Neural crest cell (in vitro differentiated cells): ENCODE measurements around the gene LHFPL2. TPM values are rescaled to one million over a fixed set of nuclear protein-coding genes. Genes with fewer than 3 reads are reported as not detected.

Experiments used
- DNase-seq: peaks from one replicate; pipeline ENCODE4 v3.0.0; 2021; ENCODE audit warnings: low read depth, mixed read lengths, low spot score
- H3K27ac Mint-ChIP-seq: one replicate; pipeline ENCODE4 v1.8.0; 2021; ENCODE audit warnings: mild to moderate bottlenecking, mixed read lengths; ENCODE audit not compliant: unreplicated experiment
- H3K27me3 Mint-ChIP-seq: 2 replicates; pipeline ENCODE4 v1.8.0; 2021; ENCODE audit warnings: low read depth, mild to moderate bottlenecking, mixed read lengths
- H3K36me3 Mint-ChIP-seq: 2 replicates; pipeline ENCODE4 v1.8.0; 2021; ENCODE audit warnings: low read depth, mild to moderate bottlenecking, mixed read lengths
- H3K4me1 Mint-ChIP-seq: 2 replicates; pipeline ENCODE4 v1.8.0; 2021; ENCODE audit warnings: mixed read lengths
- H3K4me3 Mint-ChIP-seq: one replicate; pipeline ENCODE4 v1.8.0; 2021; ENCODE audit warnings: mild to moderate bottlenecking, mixed read lengths
- H3K9me3 Mint-ChIP-seq: 2 replicates; pipeline ENCODE4 v1.8.0; 2021; ENCODE audit warnings: mixed read lengths
- total RNA-seq: library from RNA; stranded (reverse); gene quantifications from 2 replicates; pipeline ENCODE4 v1.2.1, GENCODE V29; 2021
- TF ChIP-seq, protein P1 (sequence below): fragments of 200-600 bp; sonication (generic); conservative IDR thresholded peaks from 2 replicates; pipeline ENCODE4 v1.5.0; 2021; ENCODE audit warnings: antibody characterized with exemption, mild to moderate bottlenecking

LHFPL2 gene
- total RNA-seq, 1 donor from 2014 or later: 15.0 TPM

DNA sequence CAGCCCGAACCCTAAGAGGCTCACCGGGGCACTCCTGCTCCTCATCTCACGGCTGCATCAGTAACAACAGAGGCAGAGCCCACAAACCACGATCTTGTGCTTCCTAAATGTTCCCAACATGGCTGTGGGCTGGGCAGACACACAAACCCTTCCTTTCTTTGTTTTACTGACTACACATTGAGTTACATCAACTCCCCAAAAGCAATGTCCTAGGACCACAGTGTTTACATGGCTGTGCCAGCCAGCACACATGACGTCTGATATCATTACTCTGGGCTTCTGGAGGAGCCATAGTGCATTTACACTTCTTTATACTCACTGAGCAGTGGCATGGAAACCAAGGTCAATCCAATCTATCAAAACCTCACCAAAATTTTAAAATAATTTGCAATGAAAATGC lies 101.4 kb downstream of the LHFPL2 start:
- Mint-ChIP-seq H3K9me3 (peaks cover 4% of the 10 kb centered on the region), H3K4me3 (no peak overlapping the region), H3K27ac (no peak overlapping the region), H3K36me3 (peaks cover 14% of the 10 kb centered on the region), H3K27me3 (no peaks in the 10 kb centered on the region), H3K4me1 (peaks cover 23% of the 10 kb centered on the region)
- no peak for DNase-seq
- TF ChIP-seq, protein P1, sequence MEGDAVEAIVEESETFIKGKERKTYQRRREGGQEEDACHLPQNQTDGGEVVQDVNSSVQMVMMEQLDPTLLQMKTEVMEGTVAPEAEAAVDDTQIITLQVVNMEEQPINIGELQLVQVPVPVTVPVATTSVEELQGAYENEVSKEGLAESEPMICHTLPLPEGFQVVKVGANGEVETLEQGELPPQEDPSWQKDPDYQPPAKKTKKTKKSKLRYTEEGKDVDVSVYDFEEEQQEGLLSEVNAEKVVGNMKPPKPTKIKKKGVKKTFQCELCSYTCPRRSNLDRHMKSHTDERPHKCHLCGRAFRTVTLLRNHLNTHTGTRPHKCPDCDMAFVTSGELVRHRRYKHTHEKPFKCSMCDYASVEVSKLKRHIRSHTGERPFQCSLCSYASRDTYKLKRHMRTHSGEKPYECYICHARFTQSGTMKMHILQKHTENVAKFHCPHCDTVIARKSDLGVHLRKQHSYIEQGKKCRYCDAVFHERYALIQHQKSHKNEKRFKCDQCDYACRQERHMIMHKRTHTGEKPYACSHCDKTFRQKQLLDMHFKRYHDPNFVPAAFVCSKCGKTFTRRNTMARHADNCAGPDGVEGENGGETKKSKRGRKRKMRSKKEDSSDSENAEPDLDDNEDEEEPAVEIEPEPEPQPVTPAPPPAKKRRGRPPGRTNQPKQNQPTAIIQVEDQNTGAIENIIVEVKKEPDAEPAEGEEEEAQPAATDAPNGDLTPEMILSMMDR: no peak

DNA sequence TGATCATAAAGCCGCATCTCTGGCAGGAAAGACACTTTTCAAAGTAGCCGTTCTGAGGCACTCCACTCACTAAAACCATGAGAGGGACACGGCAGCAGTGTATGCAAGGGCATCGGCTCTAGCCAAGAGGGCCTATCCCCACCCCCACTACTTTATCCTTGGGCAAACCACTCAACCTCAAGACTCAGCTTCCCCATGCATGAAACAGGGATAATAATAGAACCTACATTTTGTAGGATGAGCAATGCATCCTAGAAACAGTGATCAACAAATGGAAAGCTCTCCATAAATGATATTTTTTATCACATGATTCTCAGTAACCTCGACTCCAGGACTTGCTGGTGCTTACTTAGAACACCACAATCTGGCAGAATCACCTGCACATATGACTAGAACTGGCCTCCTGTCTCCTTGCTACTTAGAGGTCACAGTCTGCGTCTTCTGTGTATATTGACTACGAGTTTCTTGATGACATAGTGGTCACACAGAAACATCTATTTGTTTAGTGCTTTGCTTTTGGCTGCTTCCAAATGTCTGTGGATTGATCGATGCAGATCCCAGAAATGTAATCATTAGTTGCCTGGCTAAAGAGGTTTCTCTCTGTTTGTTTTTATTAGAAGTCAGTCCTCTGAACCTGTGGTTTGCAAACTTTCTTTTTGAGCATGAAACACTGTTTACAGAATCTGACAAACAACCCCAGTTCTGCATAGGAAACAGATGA lies 102.1 kb downstream of the LHFPL2 start:
- TF ChIP-seq, protein P1: no peak
- peaks cover 11% of the 10 kb centered on the region for H3K36me3 Mint-ChIP-seq
- no peaks in the 10 kb centered on the region for H3K27me3 Mint-ChIP-seq
- H3K4me1 Mint-ChIP-seq: peaks cover 30% of the 10 kb centered on the region
- DNase-seq: no peak
- peaks cover 4% of the 10 kb centered on the region for H3K9me3 Mint-ChIP-seq
- H3K4me3 Mint-ChIP-seq: no peak overlapping the region
- H3K27ac Mint-ChIP-seq: no peak overlapping the region

DNA sequence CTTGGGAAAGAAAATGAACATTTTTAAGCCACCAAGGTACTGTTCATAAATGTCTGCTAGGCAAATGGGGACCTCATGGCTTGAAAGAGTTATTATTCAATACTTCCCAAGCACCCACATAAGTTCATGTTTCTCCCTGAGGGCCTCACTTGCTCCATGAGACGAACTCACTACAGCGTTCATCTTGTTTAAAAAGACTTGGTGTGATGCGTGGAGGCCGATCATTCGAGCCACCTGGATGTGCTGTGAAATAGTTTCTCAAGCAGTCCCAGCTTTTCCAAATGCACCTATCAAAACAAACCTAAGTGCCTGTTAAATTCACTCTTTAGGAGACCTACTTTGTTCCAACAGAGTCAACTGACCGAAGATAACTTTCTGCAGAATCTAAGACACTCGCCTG lies 103.2 kb downstream of the LHFPL2 start:
- Mint-ChIP-seq H3K27ac (no peak overlapping the region), H3K9me3 (peaks cover 4% of the 10 kb centered on the region), H3K4me3 (no peak overlapping the region), H3K4me1 (peaks cover 40% of the 10 kb centered on the region), H3K36me3 (peaks cover 4% of the 10 kb centered on the region), H3K27me3 (no peaks in the 10 kb centered on the region)
- DNase-seq: no peak
- TF ChIP-seq, protein P1: no peak

DNA sequence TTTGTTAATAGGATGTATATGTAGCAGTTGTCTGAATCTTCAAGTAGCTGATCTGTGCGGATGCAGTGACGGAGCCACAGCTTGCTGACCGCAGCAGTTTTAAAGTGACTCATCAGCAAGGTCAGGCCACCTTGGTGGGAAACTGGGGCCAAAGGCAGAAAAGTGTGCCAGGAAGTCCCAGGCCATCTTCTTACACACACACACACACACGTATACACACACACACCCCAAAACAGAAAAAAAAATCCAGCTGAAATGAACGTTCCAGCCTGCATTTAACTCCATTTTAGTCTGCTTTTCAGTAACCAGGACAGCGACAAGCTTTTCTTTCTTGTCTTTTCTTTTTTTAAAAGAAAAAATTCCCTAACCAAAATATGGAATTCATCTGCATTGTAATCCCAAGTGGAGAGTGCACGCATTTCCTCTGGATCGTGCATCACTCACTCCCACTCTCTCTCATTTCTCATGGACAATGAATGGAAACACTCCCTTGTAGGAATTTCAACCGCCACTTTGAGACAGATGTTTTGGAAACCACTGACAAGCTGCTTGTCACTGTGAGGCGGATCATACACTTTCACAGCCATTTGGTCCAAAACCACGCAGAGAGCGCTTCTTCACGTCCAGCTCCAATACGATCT lies 103.9 kb downstream of the LHFPL2 start:
- Mint-ChIP-seq H3K4me3 (no peak overlapping the region), H3K9me3 (no peaks in the 10 kb centered on the region), H3K36me3 (no peaks in the 10 kb centered on the region), H3K4me1 (peaks cover 45% of the 10 kb centered on the region), H3K27ac (peak overlapping the region; percentile 10), H3K27me3 (no peaks in the 10 kb centered on the region)
- DNase-seq: no peak
- TF ChIP-seq, protein P1: no peak

DNA sequence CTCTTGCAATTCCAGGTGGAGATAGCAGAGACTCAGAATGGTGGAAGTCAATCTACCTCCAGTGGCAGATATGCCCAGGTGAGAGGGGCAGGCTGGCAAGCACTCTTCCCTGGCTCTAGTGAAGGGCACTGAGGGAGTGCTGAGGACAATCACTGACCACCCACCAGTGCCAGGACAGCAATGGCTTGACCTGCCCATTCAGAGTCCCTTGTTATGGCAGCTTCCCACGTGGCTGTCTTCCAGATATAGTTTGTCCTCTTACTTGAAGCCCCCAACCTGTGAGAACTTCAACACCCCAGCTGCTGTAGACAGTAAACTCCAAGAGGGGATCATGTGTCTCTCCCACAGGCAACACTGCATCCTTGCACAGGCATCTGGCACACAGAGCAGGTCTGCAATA lies 104.7 kb downstream of the LHFPL2 start:
- Mint-ChIP-seq H3K9me3 (no peaks in the 10 kb centered on the region), H3K27ac (no peak overlapping the region), H3K4me3 (no peak overlapping the region), H3K4me1 (peaks cover 45% of the 10 kb centered on the region), H3K36me3 (no peaks in the 10 kb centered on the region), H3K27me3 (no peaks in the 10 kb centered on the region)
- TF ChIP-seq, protein P1: no peak
- no peak for DNase-seq
